H9 (cell line): Measurements from ENCODE around the gene RFPL1. TPM values are rescaled to one million over a fixed set of nuclear protein-coding genes. Genes with fewer than 3 reads are reported as not detected.
"Not testable (repeated sequence)": the region's sequence is repeated elsewhere in the genome, so short reads cannot be mapped to it uniquely, and the experiment has no call there.

Experiments
- DNase-seq: peaks from one replicate; pipeline ENCODE4 v3.0.0-alpha.2; 2017
- H2AFZ ChIP-seq: one replicate; pipeline ENCODE4 v1.6.1; 2013; ENCODE audit warnings: mild to moderate bottlenecking, low read length, control low read depth, moderate library complexity
- H2AK5ac ChIP-seq: 2 replicates; pipeline ENCODE4 v1.6.1; 2013; ENCODE audit warnings: low read length, control low read depth, mixed read lengths; ENCODE audit not compliant: insufficient read length
- H2BK120ac ChIP-seq: one replicate; pipeline ENCODE4 v1.6.1; 2013; ENCODE audit warnings: low read depth, mild to moderate bottlenecking, low read length, control low read depth, inconsistent platforms; ENCODE audit not compliant: poor library complexity, severe bottlenecking
- H2BK12ac ChIP-seq: 2 replicates; pipeline ENCODE4 v1.6.1; 2013; ENCODE audit warnings: low read length, control low read depth, mixed read lengths, low read depth; ENCODE audit not compliant: insufficient read length
- H2BK15ac ChIP-seq: 2 replicates; pipeline ENCODE4 v1.6.1; 2013; ENCODE audit warnings: low read depth, low read length, control low read depth
- H2BK20ac ChIP-seq: one replicate; pipeline ENCODE4 v1.6.1; 2013; ENCODE audit warnings: low read depth, mild to moderate bottlenecking, low read length, control low read depth, inconsistent platforms; ENCODE audit not compliant: poor library complexity, severe bottlenecking
- H2BK5ac ChIP-seq: 2 replicates; pipeline ENCODE4 v1.6.1; 2013; ENCODE audit warnings: low read length, control low read depth, mixed read lengths; ENCODE audit not compliant: insufficient read length
- H3K14ac ChIP-seq: 2 replicates; pipeline ENCODE4 v1.6.1; 2013; ENCODE audit warnings: low read length, control low read depth; ENCODE audit not compliant: insufficient read depth
- H3K18ac ChIP-seq: 2 replicates; pipeline ENCODE4 v1.6.1; 2013; ENCODE audit warnings: low read depth, mild to moderate bottlenecking, mixed read lengths, low read length, control low read depth; ENCODE audit not compliant: insufficient read length
- H3K23ac ChIP-seq: 2 replicates; pipeline ENCODE4 v1.6.1; 2013; ENCODE audit warnings: low read length, control low read depth, mixed read lengths, low read depth; ENCODE audit not compliant: insufficient read length
- H3K23me2 ChIP-seq: 2 replicates; pipeline ENCODE4 v1.6.1; 2013; ENCODE audit warnings: low read depth, mild to moderate bottlenecking, mixed read lengths, low read length, control low read depth; ENCODE audit not compliant: insufficient read length, poor library complexity, severe bottlenecking
- H3K27ac ChIP-seq: 2 replicates; pipeline ENCODE4 v1.5.1; 2013; ENCODE audit warnings: low read length, control low read depth, mixed read lengths, low read depth; ENCODE audit not compliant: insufficient read length
- H3K27me3 ChIP-seq: 2 replicates; pipeline ENCODE4 v1.6.1; 2013; ENCODE audit warnings: low read length, control low read depth, inconsistent platforms; ENCODE audit not compliant: insufficient read depth
- H3K4ac ChIP-seq: 2 replicates; pipeline ENCODE4 v1.6.1; 2013; ENCODE audit warnings: low read depth, mild to moderate bottlenecking, control low read depth, inconsistent platforms, low read length, moderate library complexity
- H3K4me1 ChIP-seq: 2 replicates; pipeline ENCODE4 v1.6.1; 2013; ENCODE audit warnings: low read length, control low read depth, inconsistent platforms; ENCODE audit not compliant: insufficient read depth
- H3K4me2 ChIP-seq: 2 replicates; pipeline ENCODE4 v1.6.1; 2013; ENCODE audit warnings: low read length, control low read depth, mixed read lengths; ENCODE audit not compliant: insufficient read length, insufficient read depth
- H3K56ac ChIP-seq: 2 replicates; pipeline ENCODE4 v1.6.1; 2013; ENCODE audit warnings: low read depth, mild to moderate bottlenecking, mixed read lengths, low read length, control low read depth; ENCODE audit not compliant: insufficient read length
- H3K79me1 ChIP-seq: 2 replicates; pipeline ENCODE4 v1.6.1; 2013; ENCODE audit warnings: low read depth, mild to moderate bottlenecking, moderate library complexity, low read length, control low read depth, inconsistent platforms; ENCODE audit not compliant: insufficient read depth, poor library complexity, severe bottlenecking
- H3K79me2 ChIP-seq: 2 replicates; pipeline ENCODE4 v1.6.1; 2013; ENCODE audit warnings: low read length, control low read depth, inconsistent platforms; ENCODE audit not compliant: insufficient read depth
- H3K9ac ChIP-seq: 2 replicates; pipeline ENCODE4 v1.6.1; 2013; ENCODE audit warnings: low read length, control low read depth, mixed read lengths; ENCODE audit not compliant: insufficient read length; ENCODE audit errors: extremely low read depth
- H3K9me3 ChIP-seq: one replicate; pipeline ENCODE4 v1.6.1; 2013; ENCODE audit warnings: low read depth, low read length, inconsistent platforms; ENCODE audit not compliant: control insufficient read depth
- H3T11ph ChIP-seq: one replicate; pipeline ENCODE4 v1.6.1; 2013; ENCODE audit warnings: mild to moderate bottlenecking, low read length, control low read depth, inconsistent platforms
- H4K20me1 ChIP-seq: one replicate; pipeline ENCODE4 v1.6.1; 2013; ENCODE audit not compliant: control insufficient read depth, insufficient read length, insufficient read depth
- H4K5ac ChIP-seq: 2 replicates; pipeline ENCODE4 v1.6.1; 2013; ENCODE audit warnings: low read depth, mild to moderate bottlenecking, mixed read lengths, low read length, control low read depth; ENCODE audit not compliant: insufficient read length
- H4K8ac ChIP-seq: replicated peaks from 2 replicates; pipeline ENCODE4 v1.6.1; 2013; ENCODE audit warnings: low read length, control low read depth, mixed read lengths, low read depth; ENCODE audit not compliant: insufficient read length
- H4K91ac ChIP-seq: 2 replicates; pipeline ENCODE4 v1.6.1; 2013; ENCODE audit warnings: low read depth, mild to moderate bottlenecking, moderate library complexity, mixed read lengths, low read length, control low read depth; ENCODE audit not compliant: insufficient read length
- H3K27ac Mint-ChIP-seq, 3 experiments: 2 replicates in 2 of 3; 3 replicates in 1 of 3; pipeline ENCODE4 v1.8.0; 2020 to 2021; ENCODE audit warnings: mixed read lengths in 3 of 3, mild to moderate bottlenecking in 1 of 3, moderate library complexity in 1 of 3
- H3K27me3 Mint-ChIP-seq: 2 replicates; pipeline ENCODE4 v1.8.0; 2021; ENCODE audit warnings: low read depth, mild to moderate bottlenecking, moderate library complexity, mixed read lengths
- H3K36me3 Mint-ChIP-seq, 3 experiments: 2 replicates in 2 of 3; 3 replicates in 1 of 3; pipeline ENCODE4 v1.8.0; 2020 to 2021; ENCODE audit warnings: low read depth in 3 of 3, mixed read lengths in 3 of 3; ENCODE audit not compliant: insufficient read depth in 1 of 3
- H3K4me1 Mint-ChIP-seq, 2 experiments: 2 replicates each; pipeline ENCODE4 v1.8.0; 2020; ENCODE audit warnings: mixed read lengths in 2 of 2
- H3K4me3 Mint-ChIP-seq, 2 experiments: 2 replicates in 1 of 2; 3 replicates in 1 of 2; pipeline ENCODE4 v1.8.0; 2020 to 2021; ENCODE audit warnings: mild to moderate bottlenecking in 2 of 2, mixed read lengths in 2 of 2, moderate library complexity in 1 of 2
- H3K9me3 Mint-ChIP-seq, 2 experiments: 2 replicates in 1 of 2; 3 replicates in 1 of 2; pipeline ENCODE4 v1.8.0; 2020; ENCODE audit warnings: mild to moderate bottlenecking in 2 of 2, mixed read lengths in 2 of 2, moderate library complexity in 1 of 2
- CTCF ChIP-seq: fragments of 200-600 bp; sonication (generic); conservative IDR thresholded peaks from 3 replicates; pipeline ENCODE4 v1.8.0; 2021; ENCODE audit warnings: antibody characterized with exemption, mild to moderate bottlenecking
- WGBS: extraction: QIAGEN DNeasy Blood & Tissue Kit; methylation state at CpG from one replicate; pipeline ENCODE4 v1.1.7; 2013; ENCODE audit warnings: missing lambda C conversion rate, low lambda C conversion rate, mixed read lengths; ENCODE audit not compliant: insufficient read length; ENCODE audit errors: extremely low coverage; 5-methylcytosine and 5-hydroxymethylcytosine counted together
- total RNA-seq: library from RNA; stranded (reverse); gene quantifications from 2 replicates; pipeline ENCODE4 v1.2.1, GENCODE V29; 2021

RFPL1 gene
- total RNA-seq, 1 experiment from 2014 or later, result not detected

- no peak overlapping the region for H3K4me3 Mint-ChIP-seq
These were observed 49.1 kb downstream of the RFPL1 start for GRCh38 chr22:29487426-29487986.

GRCh38 chr22:29489127-29489780, 50.9 kb downstream of the RFPL1 start:
- H2AFZ ChIP-seq, H3K23ac ChIP-seq, H4K20me1 ChIP-seq, H3K79me2 ChIP-seq, H3K14ac ChIP-seq, H3K4me2 ChIP-seq, H3K79me1 ChIP-seq, H2BK20ac ChIP-seq, H2BK15ac ChIP-seq, H4K5ac ChIP-seq, H3K4me3 Mint-ChIP-seq, H3K9me3 Mint-ChIP-seq, H2BK5ac ChIP-seq, H3K27ac Mint-ChIP-seq, H3K18ac ChIP-seq, H3K4ac ChIP-seq, H3K27me3 ChIP-seq, H4K91ac ChIP-seq, DNase-seq, H2BK120ac ChIP-seq, H2AK5ac ChIP-seq, H3K4me1 Mint-ChIP-seq, H3K27me3 Mint-ChIP-seq, H2BK12ac ChIP-seq, H3K56ac ChIP-seq, H3K23me2 ChIP-seq, H3K4me1 ChIP-seq, H3K9ac ChIP-seq, H3K9me3 ChIP-seq, H3K27ac ChIP-seq, H3T11ph ChIP-seq, H4K8ac ChIP-seq: not testable (repeated sequence)
- no CpG with 5 or more reads among the region's 8 CpGs for WGBS
- H3K36me3 Mint-ChIP-seq, result peaks cover 15 to 28% (median 17%) of the 10 kb centered on the region in 3 experiments

More at GRCh38 chr22:29487426-29487986, 49.1 kb downstream of the RFPL1 start:
- Mint-ChIP-seq H3K9me3 (no peaks in the 10 kb centered on the region), H3K27me3 (peaks cover 15% of the 10 kb centered on the region), H3K27ac (no peak overlapping the region), H3K4me1 (no peaks in the 10 kb centered on the region; a peak in 1 of 4 replicates), H3K36me3 (peaks cover 15 to 28% (median 17%) of the 10 kb centered on the region in 3 experiments)
- Histone ChIP-seq H2AK5ac (no peak overlapping the region), H4K91ac (no peak overlapping the region), H4K5ac (no peak overlapping the region), H3K4me2 (no peak overlapping the region), H4K20me1 (no peaks in the 10 kb centered on the region), H3K18ac (no peak overlapping the region), H2BK120ac (no peak overlapping the region), H3K79me1 (no peaks in the 10 kb centered on the region), H3K79me2 (no peaks in the 10 kb centered on the region), H3K4me1 (no peaks in the 10 kb centered on the region), H4K8ac (no peak overlapping the region), H2BK20ac (no peak overlapping the region), H3K23me2 (no peaks in the 10 kb centered on the region), H3K9me3 (no peaks in the 10 kb centered on the region), H3K56ac (no peak overlapping the region), H3K27ac (no peak overlapping the region), H3K9ac (no peak overlapping the region), H3T11ph (no peak overlapping the region), H2BK15ac (no peak overlapping the region), H3K14ac (no peak overlapping the region), H3K4ac (no peak overlapping the region), H2BK5ac (no peak overlapping the region), H2BK12ac (no peak overlapping the region), H3K27me3 (no peaks in the 10 kb centered on the region), H3K23ac (no peak overlapping the region), H2AFZ (no peak overlapping the region)
- TF ChIP-seq CTCF, result no peak
- no CpG with 5 or more reads among the region's 6 CpGs for WGBS
- no peak for DNase-seq
